ENCODE measurements around the gene ENDOU.

DNA sequence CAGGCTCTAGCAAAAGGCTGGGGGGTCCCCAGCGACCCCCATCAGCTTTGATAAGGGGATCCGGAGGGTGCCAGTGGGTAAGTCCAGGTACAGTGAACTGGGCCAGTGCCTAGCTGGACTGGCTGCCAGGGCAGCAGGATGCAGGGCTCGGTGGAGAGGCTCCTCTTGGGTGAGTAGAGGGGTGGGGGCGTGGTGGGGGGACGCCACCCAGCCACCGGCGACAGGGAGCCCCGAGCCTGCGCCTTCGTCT is 33.2 kb upstream of the ENDOU start:
- TF ChIP-seq CTCF (IDR thresholded peaks at IDR 0.05) (no peak), SIN3A (IDR thresholded peaks at IDR 0.05; ENCODE audit: borderline replicate concordance, insufficient read depth, low read depth, low read length) (no peak), POLR2AphosphoS5 (IDR thresholded peaks at IDR 0.05; ENCODE audit: low read depth, low read length) (no peak), REST (IDR thresholded peaks at IDR 0.05; ENCODE audit: insufficient read depth in 1 of 2, low read depth in 2 of 2, low read length in 1 of 2) (no peak)
